Measurements from ENCODE around the gene RGS12.

Gene RGS12

GRCh38 chr4:3342182-3342854, 49.5 kb downstream of the RGS12 start:
- H3K9me2 ChIP-seq (replicated peaks; ENCODE audit: control insufficient read depth, low read length): no peaks in the 10 kb centered on the region
- H3K27ac ChIP-seq (ENCODE audit: low read depth, low read length): no peak overlapping the region
- H3K9me3 ChIP-seq (ENCODE audit: control insufficient read depth, insufficient read depth, low read length): no peaks in the 10 kb centered on the region
- TF ChIP-seq CTCF (IDR thresholded peaks at IDR 0.05; ENCODE audit: low read depth, low read length, poor library complexity, severe bottlenecking) (no peak), EZH2phosphoT487 (IDR thresholded peaks at IDR 0.05; ENCODE audit: borderline replicate concordance, low read length) (no peak)
- H3F3A ChIP-seq (ENCODE audit: control insufficient read depth, insufficient read depth): no peaks in the 10 kb centered on the region
- no peak overlapping the region for H3K4me3 ChIP-seq (ENCODE audit: low read length)
- peaks cover 4% of the 10 kb centered on the region for H3K4me1 ChIP-seq (ENCODE audit: control insufficient read depth, low read length)
- H3K4me2 ChIP-seq (ENCODE audit: low read length): no peak overlapping the region
- H3K79me2 ChIP-seq (ENCODE audit: control insufficient read depth, low read length): no peaks in the 10 kb centered on the region
- H4K20me1 ChIP-seq (ENCODE audit: control insufficient read depth, insufficient read depth, low read depth, low read length): no peaks in the 10 kb centered on the region
- H3K36me3 ChIP-seq (ENCODE audit: control insufficient read depth, low read length): no peaks in the 10 kb centered on the region
- H3K27me3 ChIP-seq (ENCODE audit: control insufficient read depth, low read length): no peaks in the 10 kb centered on the region
